Activated CD8-positive, alpha-beta T cell treated with anti-CD3 and anti-CD28 coated beads for 36 hours (primary cell): Measurements from ENCODE around the gene ISCA2. TPM values are rescaled to one million over a fixed set of nuclear protein-coding genes. Genes with fewer than 3 reads are reported as not detected.

ENCODE experiments used
- ATAC-seq: fragments of 200-7000 bp; cut with Tn5 transposase; one replicate; pipeline ENCODE4 v1.10.0; 2021; ENCODE audit warnings: mild to moderate bottlenecking, moderate library complexity
- CTCF ChIA-PET: fragments of 350-600 bp; sonication (Branson Sonifier 250); formaldehyde crosslinking; loops from one replicate; lab custom pipeline; 2021; ENCODE audit warnings: antibody characterized with exemption; lab: Charles Lee
- POLR2A ChIA-PET: fragments of 350-600 bp; sonication (Branson Sonifier 250); formaldehyde crosslinking; loops from one replicate; lab custom pipeline; 2021; ENCODE audit warnings: antibody characterized with exemption; lab: Charles Lee
- DNase-seq: peaks from one replicate; pipeline ENCODE4 v3.0.0-alpha.2; 2020
- H3K27ac Mint-ChIP-seq: one replicate; pipeline ENCODE4 v1.8.0; 2021; ENCODE audit warnings: mild to moderate bottlenecking, mixed read lengths
- H3K27me3 Mint-ChIP-seq: one replicate; pipeline ENCODE4 v1.8.0; 2021; ENCODE audit warnings: mixed read lengths
- H3K36me3 Mint-ChIP-seq: one replicate; pipeline ENCODE4 v1.8.0; 2021; ENCODE audit warnings: low read depth, mixed read lengths
- H3K4me1 Mint-ChIP-seq: one replicate; pipeline ENCODE4 v1.8.0; 2021; ENCODE audit warnings: low read depth, mixed read lengths
- H3K4me3 Mint-ChIP-seq: one replicate; pipeline ENCODE4 v1.8.0; 2021; ENCODE audit warnings: mild to moderate bottlenecking, moderate library complexity, mixed read lengths
- H3K9me3 Mint-ChIP-seq: one replicate; pipeline ENCODE4 v1.8.0; 2021; ENCODE audit warnings: mixed read lengths
- intact Hi-C: fragments of 100-400 bp; cut with micrococcal nuclease; formaldehyde crosslinking; loops from one replicate; pipeline ENCODE4 v1.10.0; 2022
- total RNA-seq, 2 experiments: library from RNA; stranded (reverse); gene quantifications; one replicate each; pipeline ENCODE4 v1.2.3, GENCODE V29; 2021
- TF ChIP-seq, protein P1 (sequence below): fragments of 200-600 bp; IDR thresholded peaks from one replicate; pipeline ENCODE4 v1.8.0; 2022; ENCODE audit warnings: antibody characterized with exemption, mild to moderate bottlenecking

The ISCA2 gene
- total RNA-seq, 2 experiments from 2014 or later: 29.1 to 31.7 TPM

DNA sequence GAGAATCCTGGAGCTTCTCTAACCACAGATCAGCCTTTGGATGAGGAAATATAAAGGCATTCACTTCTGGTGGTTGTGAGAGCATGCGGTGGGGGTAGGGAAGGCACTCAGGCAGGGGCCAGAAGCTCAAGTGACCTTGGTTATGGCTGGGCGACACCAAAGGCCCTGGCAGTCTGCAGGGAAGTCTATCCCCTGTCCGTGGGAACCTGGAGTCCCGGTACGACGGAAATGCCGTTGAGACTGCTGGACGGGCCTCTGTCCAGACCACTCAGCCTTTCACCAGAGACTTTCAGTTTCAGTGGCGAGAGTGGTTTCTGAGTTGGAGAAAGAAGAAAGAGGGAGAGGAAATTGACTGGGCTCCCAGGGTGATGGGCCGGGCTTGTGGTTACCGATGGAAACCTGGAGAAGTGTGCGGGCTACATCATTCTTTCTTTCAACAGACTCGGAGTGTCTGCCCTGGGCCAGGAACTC, 20.9 kb downstream of the ISCA2 start:
- POLR2A ChIA-PET: no interaction called here
- ATAC-seq: no peak
- no peak overlapping the region for H3K4me3 Mint-ChIP-seq

DNA sequence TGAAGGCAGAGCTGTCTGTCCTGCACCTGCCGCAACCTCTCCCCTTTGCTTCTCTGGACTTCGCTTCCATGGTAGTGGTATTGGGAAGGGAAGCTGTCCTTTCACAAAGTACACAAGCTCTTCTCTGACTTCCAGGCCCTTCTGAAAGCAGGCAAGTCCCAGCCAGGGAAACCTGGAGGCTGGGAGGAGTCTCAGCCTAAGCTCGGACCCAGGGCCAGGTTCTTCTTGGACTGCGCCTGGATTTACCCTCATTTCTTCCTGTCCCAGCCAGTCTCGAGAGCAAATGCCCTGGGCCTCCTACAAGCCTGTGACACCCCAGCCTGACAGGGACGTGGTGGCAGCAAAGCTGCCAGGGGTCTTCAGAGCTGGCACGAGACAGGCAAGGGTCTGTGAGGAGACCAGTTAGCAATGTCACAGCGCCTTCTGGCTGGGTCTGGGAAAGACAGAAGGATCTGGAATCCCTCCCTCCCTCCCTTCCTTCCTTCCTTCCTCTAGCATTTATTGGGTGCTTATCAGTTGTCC, 22.4 kb downstream of the ISCA2 start:
- Mint-ChIP-seq H3K36me3 (no peaks in the 10 kb centered on the region), H3K27me3 (peaks cover 22% of the 10 kb centered on the region), H3K27ac (no peak overlapping the region), H3K4me1 (peaks cover 7% of the 10 kb centered on the region), H3K4me3 (no peak overlapping the region), H3K9me3 (no peaks in the 10 kb centered on the region)
- POLR2A ChIA-PET: interaction anchor here (0.6 kb wide), 1 partner anchor 336 kb away, joined by 3 read pairs; no protein-coding TSS in a partner anchor
- CTCF ChIA-PET: no interaction called here
- intact Hi-C loops: no loop called here
- DNase-seq (no peak), ATAC-seq (no peak)
- TF ChIP-seq, protein P1, sequence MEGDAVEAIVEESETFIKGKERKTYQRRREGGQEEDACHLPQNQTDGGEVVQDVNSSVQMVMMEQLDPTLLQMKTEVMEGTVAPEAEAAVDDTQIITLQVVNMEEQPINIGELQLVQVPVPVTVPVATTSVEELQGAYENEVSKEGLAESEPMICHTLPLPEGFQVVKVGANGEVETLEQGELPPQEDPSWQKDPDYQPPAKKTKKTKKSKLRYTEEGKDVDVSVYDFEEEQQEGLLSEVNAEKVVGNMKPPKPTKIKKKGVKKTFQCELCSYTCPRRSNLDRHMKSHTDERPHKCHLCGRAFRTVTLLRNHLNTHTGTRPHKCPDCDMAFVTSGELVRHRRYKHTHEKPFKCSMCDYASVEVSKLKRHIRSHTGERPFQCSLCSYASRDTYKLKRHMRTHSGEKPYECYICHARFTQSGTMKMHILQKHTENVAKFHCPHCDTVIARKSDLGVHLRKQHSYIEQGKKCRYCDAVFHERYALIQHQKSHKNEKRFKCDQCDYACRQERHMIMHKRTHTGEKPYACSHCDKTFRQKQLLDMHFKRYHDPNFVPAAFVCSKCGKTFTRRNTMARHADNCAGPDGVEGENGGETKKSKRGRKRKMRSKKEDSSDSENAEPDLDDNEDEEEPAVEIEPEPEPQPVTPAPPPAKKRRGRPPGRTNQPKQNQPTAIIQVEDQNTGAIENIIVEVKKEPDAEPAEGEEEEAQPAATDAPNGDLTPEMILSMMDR: no peak

More for the DNA sequence above, 20.9 kb downstream of the ISCA2 start:
- Mint-ChIP-seq H3K36me3 (no peaks in the 10 kb centered on the region), H3K4me1 (peaks cover 7% of the 10 kb centered on the region), H3K27me3 (peaks cover 22% of the 10 kb centered on the region), H3K9me3 (no peaks in the 10 kb centered on the region), H3K27ac (no peak overlapping the region)
- CTCF ChIA-PET: interaction anchor here (1.6 kb wide), 1 partner anchor 12 kb away, joined by 3 read pairs; no protein-coding TSS in a partner anchor
- TF ChIP-seq, protein P1: no peak
- no peak for DNase-seq
- intact Hi-C loops: no loop called here

DNA sequence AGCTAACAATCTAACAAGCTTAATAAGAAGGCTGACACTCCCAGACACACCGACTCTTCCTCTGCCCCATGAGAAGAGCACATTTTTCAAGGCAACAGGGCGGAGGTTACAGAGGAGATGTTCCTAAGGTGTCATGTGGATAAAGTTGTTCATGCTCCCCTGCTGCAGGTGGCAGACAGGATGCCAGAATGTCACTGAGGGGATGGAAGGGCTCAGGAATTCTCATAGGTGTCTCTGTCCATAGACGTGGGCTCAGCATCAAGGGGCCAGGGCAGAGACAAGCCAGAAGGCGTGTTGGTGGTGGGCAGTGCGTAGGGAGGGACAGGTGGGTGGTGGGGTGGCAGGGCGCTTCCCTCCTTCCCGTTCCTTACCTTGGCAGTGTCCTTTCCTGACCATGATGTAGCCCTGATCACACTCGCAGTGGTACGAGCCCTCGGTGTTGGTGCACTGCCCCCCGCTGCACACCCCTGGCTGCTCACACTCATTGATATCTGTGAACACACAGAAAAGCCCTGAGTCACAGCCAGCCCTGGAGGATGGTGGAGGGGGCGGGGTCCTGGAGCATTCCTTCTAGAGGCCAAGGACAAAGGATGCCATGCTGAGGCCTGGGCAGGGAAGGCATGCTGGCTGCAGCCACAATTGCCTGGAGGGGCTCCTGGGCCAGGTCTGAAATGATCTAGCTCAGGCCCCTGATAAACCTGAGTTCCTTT, 23.0 kb downstream of the ISCA2 start:
- no peaks in the 10 kb centered on the region for H3K36me3 Mint-ChIP-seq
- no peaks in the 10 kb centered on the region for H3K9me3 Mint-ChIP-seq
- peaks cover 22% of the 10 kb centered on the region for H3K27me3 Mint-ChIP-seq
- no peak overlapping the region for H3K4me3 Mint-ChIP-seq
- CTCF ChIA-PET: no interaction called here
- POLR2A ChIA-PET: no interaction called here
- TF ChIP-seq, protein P1: no peak
- intact Hi-C loops: no loop called here
- ATAC-seq (no peak), DNase-seq (no peak)
- H3K27ac Mint-ChIP-seq: no peak overlapping the region
- H3K4me1 Mint-ChIP-seq: peaks cover 7% of the 10 kb centered on the region

DNA sequence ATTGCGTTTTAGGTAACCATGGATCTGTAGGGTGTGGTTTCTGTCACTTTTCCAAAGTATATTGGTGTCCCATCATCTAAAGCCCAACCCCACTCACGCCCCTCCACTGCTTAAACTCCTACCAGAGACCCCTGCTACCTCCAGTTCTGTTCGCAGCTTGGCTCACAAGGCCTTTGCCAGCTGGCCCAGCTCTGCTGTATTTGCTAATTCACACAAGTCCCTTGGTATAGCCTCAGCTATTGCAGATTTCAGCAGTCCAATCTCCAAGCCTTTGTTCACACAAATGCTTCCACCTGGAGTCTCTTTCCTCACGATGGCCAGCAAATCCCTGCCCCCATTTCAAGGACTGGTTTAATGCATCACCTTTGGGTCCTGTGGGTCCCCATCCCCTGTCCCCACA, 24.2 kb downstream of the ISCA2 start:
- H3K4me3 Mint-ChIP-seq: no peak overlapping the region
- peaks cover 22% of the 10 kb centered on the region for H3K27me3 Mint-ChIP-seq
- TF ChIP-seq, protein P1: no peak
- no peak overlapping the region for H3K27ac Mint-ChIP-seq
- no peaks in the 10 kb centered on the region for H3K36me3 Mint-ChIP-seq
- peaks cover 7% of the 10 kb centered on the region for H3K4me1 Mint-ChIP-seq
- H3K9me3 Mint-ChIP-seq: no peaks in the 10 kb centered on the region
- ChIA-PET POLR2A (no interaction called here), CTCF (no interaction called here)
- intact Hi-C loops: no loop called here
- DNase-seq (no peak), ATAC-seq (no peak)

DNA sequence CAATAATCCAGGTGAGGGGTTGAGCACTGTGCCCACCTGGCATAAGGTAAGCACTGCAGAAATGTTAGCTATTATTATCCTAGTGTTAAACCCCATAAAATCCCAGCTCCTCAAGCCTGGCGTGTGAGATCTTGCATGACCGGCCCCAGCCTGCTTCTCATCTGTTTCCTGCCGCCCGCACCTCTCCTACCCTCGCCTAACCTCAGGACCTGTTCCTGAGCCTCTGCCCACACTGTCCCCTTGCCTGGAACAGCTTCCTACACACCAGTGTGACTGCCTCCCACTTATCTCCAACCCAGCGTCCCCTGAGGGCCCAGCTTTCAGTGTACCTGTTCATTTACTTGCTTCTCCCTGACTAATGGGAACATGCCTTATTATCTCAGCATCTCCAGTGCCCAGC, 24.7 kb downstream of the ISCA2 start:
- TF ChIP-seq, protein P1: no peak
- Mint-ChIP-seq H3K27ac (no peak overlapping the region), H3K36me3 (no peaks in the 10 kb centered on the region), H3K27me3 (peaks cover 20% of the 10 kb centered on the region), H3K4me1 (peaks cover 7% of the 10 kb centered on the region), H3K4me3 (no peak overlapping the region), H3K9me3 (no peaks in the 10 kb centered on the region)
- no peak for ATAC-seq
- ChIA-PET POLR2A (no interaction called here), CTCF (interaction anchor here (0.7 kb wide), 1 partner anchor 20 kb away, joined by 3 read pairs; no protein-coding TSS in a partner anchor)
- intact Hi-C loops: no loop called here
- DNase-seq: no peak
